Effector memory CD8-positive, alpha-beta T cell (primary cell): ENCODE data around the gene TEX261.

Experiments used
- ATAC-seq: fragments of 150-1000 bp; cut with Tn5 transposase; replicated peaks from 2 replicates; pipeline ENCODE4 v1.10.0; 2021; ENCODE audit warnings: mild to moderate bottlenecking, moderate library complexity
- DNase-seq, 3 experiments: peaks; one replicate each; pipeline ENCODE4 v3.0.0; 2021
- H3K27ac Mint-ChIP-seq, 2 donors: one replicate each; pipeline ENCODE4 v1.8.0; 2022; ENCODE audit warnings: mild to moderate bottlenecking in 2 of 2, mixed read lengths in 2 of 2, moderate library complexity in 2 of 2
- H3K27me3 Mint-ChIP-seq, 2 donors: one replicate each; pipeline ENCODE4 v1.8.0; 2022; ENCODE audit warnings: mixed read lengths in 2 of 2
- H3K36me3 Mint-ChIP-seq: one replicate; pipeline ENCODE4 v1.8.0; 2022; ENCODE audit warnings: mild to moderate bottlenecking, moderate library complexity, mixed read lengths; ENCODE audit not compliant: insufficient read depth
- H3K4me1 Mint-ChIP-seq, 2 donors: one replicate each; pipeline ENCODE4 v1.8.0; 2022; ENCODE audit warnings: low read depth in 2 of 2, mixed read lengths in 2 of 2
- H3K4me3 Mint-ChIP-seq, 2 donors: one replicate each; pipeline ENCODE4 v1.8.0; 2022; ENCODE audit warnings: mild to moderate bottlenecking in 2 of 2, mixed read lengths in 2 of 2, moderate library complexity in 2 of 2
- H3K9me3 Mint-ChIP-seq, 2 donors: one replicate each; pipeline ENCODE4 v1.8.0; 2022; ENCODE audit warnings: mixed read lengths in 2 of 2

TEX261 gene

DNA sequence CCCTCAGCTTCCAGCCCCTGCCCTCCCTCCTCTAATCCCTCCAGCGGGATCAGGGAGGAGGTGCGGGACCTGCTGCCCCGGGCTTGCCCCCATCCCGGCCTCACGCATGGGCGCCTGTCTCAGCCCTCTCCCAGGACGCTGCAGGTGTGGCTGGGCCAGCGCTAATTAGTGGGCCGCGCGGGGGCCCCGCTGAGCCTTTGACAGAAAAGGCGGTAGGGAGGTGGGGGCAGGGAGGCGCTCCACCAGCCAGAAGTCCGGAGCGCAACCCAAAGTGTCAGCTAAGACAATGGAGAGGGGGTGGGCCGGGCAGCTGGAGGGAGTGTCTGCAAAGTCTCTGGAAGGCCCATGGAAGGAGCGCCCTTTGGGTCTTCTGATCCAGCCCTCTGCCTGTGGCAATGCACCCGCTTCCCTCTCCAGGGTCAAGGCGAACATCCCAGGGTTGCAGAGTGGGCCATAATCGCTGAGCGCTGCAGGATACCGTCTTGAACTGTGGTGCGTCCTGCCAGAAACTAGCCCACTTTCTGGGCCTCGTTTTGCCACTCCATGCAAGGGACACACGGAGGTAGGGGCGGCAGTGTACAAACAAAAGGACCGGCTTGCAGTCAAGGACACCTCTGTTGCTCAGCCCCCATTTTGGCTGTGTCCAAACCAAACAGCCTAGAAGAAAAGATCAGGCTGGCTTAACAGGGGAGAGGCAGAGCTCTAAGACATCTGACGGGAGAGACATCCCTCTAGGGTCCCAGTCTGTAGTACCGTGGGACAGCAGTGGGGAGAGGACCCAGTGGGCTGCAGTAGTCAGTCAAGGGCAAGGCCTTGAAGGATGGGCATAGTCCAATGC, 55.5 kb downstream of the TEX261 start:
- Mint-ChIP-seq H3K27ac (no peak overlapping the region), H3K36me3 (no peaks in the 10 kb centered on the region), H3K9me3 (no peaks in the 10 kb centered on the region), H3K4me3 (no peak overlapping the region), H3K4me1 (no peaks in the 10 kb centered on the region), H3K27me3 (peaks cover 5 to 85% of the 10 kb centered on the region in 2 donors)
- ATAC-seq = no peak
- DNase-seq = no peak

DNA sequence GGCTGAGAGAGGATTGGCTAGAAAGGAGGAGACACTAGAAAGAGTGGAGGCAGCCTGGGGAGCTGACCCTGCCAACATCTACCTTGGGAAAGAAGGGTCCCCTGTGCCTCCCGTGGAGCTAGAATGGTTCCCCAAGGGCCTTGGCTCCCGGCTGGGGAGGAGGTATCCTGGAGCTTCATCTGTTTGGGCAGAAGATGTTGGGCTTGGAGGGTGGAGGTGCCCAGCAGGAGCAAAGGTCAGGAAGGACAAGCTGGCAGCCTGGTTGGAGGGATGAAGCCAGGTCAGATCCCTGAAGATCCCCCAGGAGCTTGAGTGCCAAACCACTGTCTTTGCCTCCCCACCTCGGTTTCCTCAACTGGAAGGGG, 56.1 kb downstream of the TEX261 start:
- Mint-ChIP-seq H3K27ac (no peak overlapping the region), H3K4me1 (no peaks in the 10 kb centered on the region), H3K27me3 (peaks cover 5 to 82% of the 10 kb centered on the region in 2 donors), H3K4me3 (no peak overlapping the region), H3K36me3 (no peaks in the 10 kb centered on the region), H3K9me3 (no peaks in the 10 kb centered on the region)
- no peak for ATAC-seq
- DNase-seq = no peak

DNA sequence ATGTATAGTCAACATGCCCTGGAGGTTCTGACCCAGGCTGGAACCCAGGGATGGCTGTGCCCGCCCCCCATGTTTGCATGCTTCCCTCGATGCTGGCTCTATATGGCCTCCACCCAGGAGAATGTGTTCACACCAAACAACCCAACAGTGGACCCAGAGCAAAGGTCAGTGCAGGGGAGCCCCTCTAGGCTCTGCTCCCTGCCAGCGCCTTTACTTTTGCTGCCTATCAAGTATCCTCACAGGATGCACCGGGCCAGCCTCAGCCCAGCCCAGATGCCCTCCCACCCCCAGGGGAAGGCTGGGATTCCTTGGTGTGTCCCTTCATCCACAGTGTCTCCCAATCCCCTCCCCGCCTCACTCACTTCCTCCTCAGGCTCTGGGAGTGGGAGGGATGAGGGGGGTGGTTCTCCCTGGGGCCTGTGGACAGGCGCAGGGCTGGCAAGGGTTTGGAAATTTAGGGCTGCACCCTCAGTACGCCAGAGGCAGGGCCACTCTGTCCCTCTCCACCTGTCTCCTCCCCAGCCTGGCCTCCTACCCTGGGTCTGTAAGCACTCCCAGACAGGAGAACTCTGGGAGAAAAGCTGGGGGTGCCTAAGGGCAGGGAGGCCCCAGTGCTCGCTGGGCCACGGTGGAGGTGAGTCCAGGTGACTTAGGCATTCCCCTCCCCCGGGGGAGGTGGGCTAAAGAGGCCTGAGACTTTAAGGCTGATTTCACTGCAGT, 56.6 kb downstream of the TEX261 start:
- H3K36me3 Mint-ChIP-seq = no peaks in the 10 kb centered on the region
- DNase-seq (no peak), ATAC-seq (no peak)
- no peak overlapping the region for H3K27ac Mint-ChIP-seq
- no peaks in the 10 kb centered on the region for H3K4me1 Mint-ChIP-seq
- H3K27me3 Mint-ChIP-seq = peaks cover 5 to 82% of the 10 kb centered on the region in 2 donors
- H3K4me3 Mint-ChIP-seq = no peak overlapping the region
- H3K9me3 Mint-ChIP-seq = no peaks in the 10 kb centered on the region

DNA sequence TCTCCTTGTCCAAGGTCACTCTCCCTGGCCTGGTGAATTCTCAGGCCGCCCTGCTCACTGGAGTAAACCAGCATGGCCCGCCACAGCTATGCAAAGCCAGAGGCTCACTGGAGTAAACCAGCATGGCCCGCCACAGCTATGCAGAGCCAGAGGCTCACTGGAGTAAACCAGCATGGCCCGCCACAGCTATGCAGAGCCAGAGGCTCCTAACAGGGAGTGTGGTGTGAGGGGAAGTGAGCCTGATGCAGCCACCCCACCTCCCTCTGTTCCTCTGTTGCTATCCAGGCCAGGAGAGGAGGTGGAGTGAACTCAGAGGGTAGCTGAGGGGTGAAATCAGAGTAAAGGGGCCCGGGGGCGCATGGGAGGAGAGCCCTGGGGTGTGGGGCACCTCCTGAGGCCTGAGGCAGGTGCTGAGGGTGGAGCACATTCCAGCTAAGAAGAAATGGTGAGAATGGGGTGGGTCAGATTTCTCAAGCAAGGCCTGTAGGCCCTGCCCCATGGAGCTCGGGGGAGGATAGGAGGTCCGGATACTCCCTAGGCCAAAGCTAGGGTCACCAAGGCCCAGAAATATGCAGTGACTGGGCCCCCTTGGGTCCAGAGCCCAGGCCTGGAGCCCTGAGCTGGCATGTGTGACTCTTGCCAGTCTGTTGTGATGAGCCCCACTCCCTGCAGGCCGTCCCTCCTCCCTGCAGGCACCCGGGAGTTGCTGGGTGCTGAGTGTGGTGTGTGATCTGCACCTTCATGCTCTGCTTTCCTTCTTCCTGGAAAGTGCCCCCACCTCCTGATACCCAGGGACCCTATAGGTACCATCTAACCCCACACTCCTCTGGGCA, 57.5 kb downstream of the TEX261 start:
- Mint-ChIP-seq H3K36me3 (no peaks in the 10 kb centered on the region), H3K4me1 (no peaks in the 10 kb centered on the region), H3K4me3 (no peak overlapping the region), H3K9me3 (no peaks in the 10 kb centered on the region), H3K27me3 (peaks cover 6 to 84% of the 10 kb centered on the region in 2 donors), H3K27ac (peak overlapping the region in 1 of 2 donors; percentile 30)
- ATAC-seq (no peak), DNase-seq (no peak)

DNA sequence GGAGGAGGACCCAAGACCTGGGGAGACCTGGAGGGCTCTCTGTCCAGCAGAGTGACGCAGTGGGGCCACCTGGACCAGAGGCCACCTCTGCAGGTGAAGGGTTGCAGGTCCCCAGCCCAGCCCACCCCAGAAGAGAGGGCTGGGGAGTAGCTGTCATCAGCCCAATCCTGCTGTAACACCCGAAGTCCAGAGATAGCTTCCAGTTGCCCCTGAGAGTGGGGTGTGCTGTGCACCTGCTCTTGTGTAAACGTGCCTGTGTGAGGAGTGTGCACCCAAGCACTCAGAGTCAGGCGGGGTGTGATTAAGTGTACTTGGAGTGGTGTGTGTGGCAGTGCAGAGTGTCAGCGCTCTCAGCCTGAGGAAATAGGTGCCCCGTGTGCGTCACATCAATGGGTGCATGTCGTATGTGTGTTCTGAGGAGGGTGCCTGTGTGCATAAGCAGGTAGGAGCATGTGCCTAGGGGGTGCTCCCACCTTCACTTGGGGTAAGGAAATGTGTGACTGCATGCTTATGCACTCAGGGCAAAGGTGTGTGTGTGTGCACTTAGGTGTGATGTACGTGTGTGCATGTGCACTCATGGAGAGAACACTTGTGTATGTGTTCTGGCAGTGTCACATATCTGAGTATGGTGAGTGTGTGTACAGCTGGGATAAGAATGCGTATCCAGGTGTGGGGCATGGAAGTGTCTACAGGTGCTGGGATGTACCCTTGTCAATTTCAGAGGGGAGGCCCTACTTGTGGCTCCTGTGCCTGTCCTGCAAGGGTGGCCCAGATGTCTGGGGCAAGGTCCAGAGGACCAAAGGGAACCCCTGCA, 58.3 kb downstream of the TEX261 start:
- peaks cover 11 to 84% of the 10 kb centered on the region in 2 donors for H3K27me3 Mint-ChIP-seq
- H3K9me3 Mint-ChIP-seq = no peaks in the 10 kb centered on the region
- no peak overlapping the region for H3K4me3 Mint-ChIP-seq
- ATAC-seq (no peak), DNase-seq (no peak)
- no peaks in the 10 kb centered on the region for H3K4me1 Mint-ChIP-seq
- H3K27ac Mint-ChIP-seq = peak overlapping the region in 1 of 2 donors; percentile 30
- no peaks in the 10 kb centered on the region for H3K36me3 Mint-ChIP-seq
